B cell (primary cell): ENCODE data around the gene VPS39. TPM values are rescaled to one million over a fixed set of nuclear protein-coding genes. Genes with fewer than 3 reads are reported as not detected.

Source experiments
- ATAC-seq: fragments of 200-7000 bp; cut with Tn5 transposase; one replicate; pipeline ENCODE4 v1.10.0; 2021; ENCODE audit warnings: low read depth, mild to moderate bottlenecking, moderate number of reproducible peaks, moderate library complexity
- CTCF ChIA-PET: fragments of 350-600 bp; sonication (Branson Sonifier 250); formaldehyde crosslinking; loops from one replicate; lab custom pipeline; 2021; ENCODE audit warnings: antibody characterized with exemption, inconsistent platforms; lab: Charles Lee
- POLR2A ChIA-PET: fragments of 350-600 bp; sonication (Branson Sonifier 250); formaldehyde crosslinking; loops from one replicate; lab custom pipeline; 2021; ENCODE audit warnings: antibody characterized with exemption; lab: Charles Lee
- DNase-seq: peaks from one replicate; pipeline ENCODE4 v3.0.0; 2013
- H2AFZ ChIP-seq: 2 replicates; pipeline ENCODE4 v1.6.1; 2012; ENCODE audit warnings: mild to moderate bottlenecking, low read depth, low read length; ENCODE audit not compliant: insufficient read depth, poor library complexity, severe bottlenecking
- H3K27ac ChIP-seq, 2 donors: 1 replicate in 1 of 2; 2 replicates in 1 of 2; pipeline ENCODE4 v1.5.1; 2012 to 2013; ENCODE audit warnings: low read length in 2 of 2, mild to moderate bottlenecking in 2 of 2, moderate library complexity in 1 of 2
- H3K27me3 ChIP-seq, 4 experiments: fragments of 200-600 bp in 1 of 4; sonication (generic) in 1 of 4; replicated peaks in 1 of 4; 1 replicate in 2 of 4; 2 replicates in 2 of 4; pipeline versions ENCODE4 v1.6.1 to v1.7.0; 2013 to 2016; ENCODE audit warnings: low read length in 3 of 4, mild to moderate bottlenecking in 2 of 4, mixed read lengths in 1 of 4, moderate library complexity in 1 of 4; ENCODE audit not compliant: insufficient read depth in 4 of 4, control insufficient read depth in 3 of 4; ENCODE audit errors: control extremely low read depth in 1 of 4
- H3K36me3 ChIP-seq, 2 experiments: replicated peaks in 1 of 2; 1 replicate in 1 of 2; 2 replicates in 1 of 2; pipeline versions ENCODE4 v1.6.1 to v1.7.1; 2013; ENCODE audit warnings: low read length in 1 of 2; ENCODE audit not compliant: insufficient read depth in 2 of 2, control insufficient read depth in 1 of 2; ENCODE audit errors: control extremely low read depth in 1 of 2, extremely low read depth in 1 of 2
- H3K4me1 ChIP-seq, 2 donors: fragments of 200-600 bp in 1 of 2; sonication (generic) in 1 of 2; 1 replicate in 1 of 2; 2 replicates in 1 of 2; pipeline versions ENCODE4 v1.5.1 to v1.6.1; 2013 to 2017; ENCODE audit warnings: low read length in 2 of 2; ENCODE audit not compliant: control insufficient read depth in 2 of 2, insufficient read depth in 2 of 2
- H3K4me2 ChIP-seq: replicated peaks from 2 replicates; pipeline ENCODE3; 2012; ENCODE audit warnings: mild to moderate bottlenecking, low read depth, low read length; ENCODE audit not compliant: poor library complexity, severe bottlenecking
- H3K4me3 ChIP-seq, 5 experiments: fragments of 200-600 bp in 1 of 5; sonication (generic) in 1 of 5; 1 replicate in 3 of 5; 2 replicates in 2 of 5; pipeline versions ENCODE4 v1.5.1 to v1.7.0; 2011 to 2016; ENCODE audit warnings: low read length in 4 of 5, mild to moderate bottlenecking in 4 of 5, low read depth in 2 of 5, control low read depth in 1 of 5, moderate library complexity in 1 of 5; ENCODE audit not compliant: insufficient read depth in 1 of 5; ENCODE audit errors: control extremely low read depth in 1 of 5, extremely low read depth in 1 of 5
- H3K79me2 ChIP-seq: fragments of 200-600 bp; sonication (generic); one replicate; pipeline ENCODE4 v1.6.0; 2016; ENCODE audit warnings: low read length; ENCODE audit not compliant: control insufficient read depth, insufficient read depth
- H3K9ac ChIP-seq: fragments of 200-600 bp; sonication (generic); 2 replicates; pipeline ENCODE4 v1.6.1; 2017; ENCODE audit warnings: mild to moderate bottlenecking, low read length, moderate library complexity
- H3K9me3 ChIP-seq, 3 donors: one replicate each; pipeline versions ENCODE4 v1.6.1 to v1.7.1; 2013; ENCODE audit warnings: low read length in 2 of 3; ENCODE audit not compliant: control insufficient read depth in 2 of 3, insufficient read depth in 1 of 3; ENCODE audit errors: control extremely low read depth in 1 of 3
- H4K20me1 ChIP-seq: 2 replicates; pipeline ENCODE4 v1.6.0; 2012; ENCODE audit warnings: mild to moderate bottlenecking, low read length; ENCODE audit not compliant: insufficient read depth, control insufficient read depth, poor library complexity, severe bottlenecking
- H3K27ac Mint-ChIP-seq: one replicate; pipeline ENCODE4 v1.8.0; 2021; ENCODE audit warnings: mixed read lengths
- H3K27me3 Mint-ChIP-seq: one replicate; pipeline ENCODE4 v1.8.0; 2021; ENCODE audit warnings: mixed read lengths
- H3K4me1 Mint-ChIP-seq: one replicate; pipeline ENCODE4 v1.8.0; 2021; ENCODE audit warnings: mixed read lengths
- H3K4me3 Mint-ChIP-seq: one replicate; pipeline ENCODE4 v1.8.0; 2021; ENCODE audit warnings: mixed read lengths
- H3K9me3 Mint-ChIP-seq: one replicate; pipeline ENCODE4 v1.8.0; 2022; ENCODE audit warnings: mixed read lengths; ENCODE audit not compliant: insufficient read depth
- CTCF ChIP-seq: fragments of 200-600 bp; IDR thresholded peaks from one replicate; pipeline ENCODE4 v1.8.0; 2022; ENCODE audit warnings: antibody characterized with exemption, mild to moderate bottlenecking
- EZH2 ChIP-seq: IDR thresholded peaks from 2 replicates; pipeline ENCODE4 v1.6.1; 2012; ENCODE audit warnings: borderline replicate concordance, low read depth, mild to moderate bottlenecking, moderate library complexity, low read length; ENCODE audit not compliant: insufficient read depth, poor library complexity, severe bottlenecking
- WGBS: methylation state at CpG from one replicate; pipeline ENCODE4 v1.1.5; 2013; ENCODE audit warnings: missing lambda C conversion rate; ENCODE audit not compliant: insufficient coverage; 5-methylcytosine and 5-hydroxymethylcytosine counted together
- intact Hi-C: fragments of 100-400 bp; cut with micrococcal nuclease; formaldehyde crosslinking; loops from one replicate; pipeline ENCODE4 v1.10.0; 2022
- polyA plus RNA-seq: library from polyadenylated mRNA; depleted of rRNA; stranded (reverse); fragments of >200 nt; gene quantifications from 2 replicates; pipeline ENCODE4 v1.2.3, GENCODE V29; 2012
- total RNA-seq, 2 donors: library from RNA; stranded (reverse); fragments of 120-200 nt in 1 of 2; gene quantifications; 1 replicate in 1 of 2; 2 replicates in 1 of 2; pipeline versions ENCODE4 v1.2.3 to v1.2.4, GENCODE V29; 2013 to 2022

VPS39 gene
- total and polyA plus RNA-seq, 2 donors (not counting 1 experiment from before 2014, with no cell fraction given): 82.8 to 145 TPM

- Histone ChIP-seq H3K27me3 (no peaks in the 10 kb centered on the region), H4K20me1 (no peaks in the 10 kb centered on the region), H3K9me3 (no peaks in the 10 kb centered on the region), H3K36me3 (peaks cover 0 to 11% of the 10 kb centered on the region in 2 experiments), H2AFZ (no peak overlapping the region), H3K4me1 (no peaks in the 10 kb centered on the region), H3K79me2 (no peaks in the 10 kb centered on the region), H3K27ac (no peak overlapping the region), H3K9ac (no peak overlapping the region), H3K4me3 (no peak overlapping the region), H3K4me2 (no peak overlapping the region)
- no peak overlapping the region for H3K27ac Mint-ChIP-seq
- intact Hi-C loops: no loop called here
- no peaks in the 10 kb centered on the region for H3K4me1 Mint-ChIP-seq
- H3K4me3 Mint-ChIP-seq: no peak overlapping the region
- no peak for TF ChIP-seq EZH2
- no peak for TF ChIP-seq CTCF
- H3K27me3 Mint-ChIP-seq: no peaks in the 10 kb centered on the region
- no peaks in the 10 kb centered on the region for H3K9me3 Mint-ChIP-seq
- WGBS: 97% methylated on average over 14 of the region's 14 CpGs
- ATAC-seq (no peak), DNase-seq (no peak)
- CTCF ChIA-PET: no interaction called here
- POLR2A ChIA-PET: no interaction called here
Measured at GRCh38 chr15:42154956-42155355, 53.1 kb downstream of the VPS39 start.

GRCh38 chr15:42154212-42154941 lies 53.7 kb downstream of the VPS39 start:
- Histone ChIP-seq H3K9ac (no peak overlapping the region), H3K27ac (no peak overlapping the region), H3K4me2 (no peak overlapping the region), H2AFZ (no peak overlapping the region), H3K4me3 (no peak overlapping the region), H3K9me3 (no peaks in the 10 kb centered on the region), H4K20me1 (no peaks in the 10 kb centered on the region), H3K79me2 (no peaks in the 10 kb centered on the region), H3K27me3 (no peaks in the 10 kb centered on the region), H3K36me3 (peaks cover 0 to 5% of the 10 kb centered on the region in 2 experiments), H3K4me1 (no peaks in the 10 kb centered on the region)
- ChIA-PET POLR2A (no interaction called here), CTCF (interaction anchor here (1.1 to 1.2 kb wide), 2 partner anchors 16 to 165 kb away, joined by 3 to 5 read pairs; no protein-coding TSS in a partner anchor)
- Mint-ChIP-seq H3K9me3 (no peaks in the 10 kb centered on the region), H3K4me3 (no peak overlapping the region), H3K4me1 (no peaks in the 10 kb centered on the region), H3K27me3 (no peaks in the 10 kb centered on the region), H3K27ac (no peak overlapping the region)
- TF ChIP-seq EZH2 (no peak), CTCF (no peak)
- WGBS: 94% methylated on average over 12 of the region's 16 CpGs
- DNase-seq (no peak), ATAC-seq (no peak)
- intact Hi-C loops: no loop called here
